Stimulated activated CD4-positive, alpha-beta T cell treated with anti-CD3 and anti-CD28 coated beads, Interleukin-1b, Interleukin-23, amount 100 ng/mL, for 1 hour (primary cell): ENCODE data around the gene PTRH2.

Source experiments
- DNase-seq, 2 donors: peaks; one replicate each; pipeline ENCODE4 v3.0.0-alpha.2; 2020; ENCODE audit warnings: low read depth in 2 of 2

Gene PTRH2

GRCh38 chr17:59719526-59719925 lies 12.3 kb upstream of the PTRH2 start:
- no peak for DNase-seq

GRCh38 chr17:59716427-59716826 lies 9.2 kb upstream of the PTRH2 start:
- no peak for DNase-seq

- DNase-seq: no peak
Observed at GRCh38 chr17:59714255-59714654, 7.0 kb upstream of the PTRH2 start.

- no peak for DNase-seq
Observed at GRCh38 chr17:59712862-59713261, 5.6 kb upstream of the PTRH2 start.

- DNase-seq: no peak
Observed at GRCh38 chr17:59711936-59712335, 4.7 kb upstream of the PTRH2 start.

GRCh38 chr17:59707971-59708430 lies 771 bp upstream of the PTRH2 start:
- DNase-seq: no peak

GRCh38 chr17:59702304-59702703 lies 4.9 kb downstream of the PTRH2 start:
- no peak for DNase-seq

GRCh38 chr17:59699786-59700185 lies 7.4 kb downstream of the PTRH2 start:
- DNase-seq: no peak

- DNase-seq: no peak
Observed at GRCh38 chr17:59699218-59699617, 8.0 kb downstream of the PTRH2 start.

GRCh38 chr17:59698143-59698542 lies 9.1 kb downstream of the PTRH2 start:
- no peak for DNase-seq

- no peak for DNase-seq
Observed at GRCh38 chr17:59696682-59697277, 10.4 kb downstream of the PTRH2 start.

- DNase-seq: no peak
Observed at GRCh38 chr17:59695945-59696681, 11.1 kb downstream of the PTRH2 start.

GRCh38 chr17:59694344-59694743 lies 12.9 kb downstream of the PTRH2 start:
- DNase-seq: no peak

GRCh38 chr17:59693582-59693981 lies 13.6 kb downstream of the PTRH2 start:
- no peak for DNase-seq

GRCh38 chr17:59688496-59688895 lies 18.7 kb downstream of the PTRH2 start:
- no peak for DNase-seq

- no peak for DNase-seq
Observed at GRCh38 chr17:59688008-59688407, 19.2 kb downstream of the PTRH2 start.

- DNase-seq: no peak
Observed at GRCh38 chr17:59684967-59685366, 22.3 kb downstream of the PTRH2 start.

- no peak for DNase-seq
Observed at GRCh38 chr17:59683283-59683682, 23.9 kb downstream of the PTRH2 start.

GRCh38 chr17:59680314-59680713 lies 26.9 kb downstream of the PTRH2 start:
- DNase-seq: no peak

- no peak for DNase-seq
Observed at GRCh38 chr17:59678918-59679317, 28.3 kb downstream of the PTRH2 start.

GRCh38 chr17:59676716-59677115 lies 30.5 kb downstream of the PTRH2 start:
- DNase-seq: no peak

GRCh38 chr17:59675231-59675630 lies 32.0 kb downstream of the PTRH2 start:
- no peak for DNase-seq

- no peak for DNase-seq
Observed at GRCh38 chr17:59671386-59671785, 35.8 kb downstream of the PTRH2 start.

- no peak for DNase-seq
Observed at GRCh38 chr17:59669944-59670343, 37.3 kb downstream of the PTRH2 start.
